SIG-M5 treated with dmso at 0.1 percent for 504 hours (cell line): ENCODE data around the gene RIMS4.

Source experiments
- DNase-seq: peaks from one replicate; lab custom pipeline; 2025; ENCODE audit not compliant: unreplicated experiment; lab: John Stamatoyannopoulos, UW

Gene RIMS4

DNA sequence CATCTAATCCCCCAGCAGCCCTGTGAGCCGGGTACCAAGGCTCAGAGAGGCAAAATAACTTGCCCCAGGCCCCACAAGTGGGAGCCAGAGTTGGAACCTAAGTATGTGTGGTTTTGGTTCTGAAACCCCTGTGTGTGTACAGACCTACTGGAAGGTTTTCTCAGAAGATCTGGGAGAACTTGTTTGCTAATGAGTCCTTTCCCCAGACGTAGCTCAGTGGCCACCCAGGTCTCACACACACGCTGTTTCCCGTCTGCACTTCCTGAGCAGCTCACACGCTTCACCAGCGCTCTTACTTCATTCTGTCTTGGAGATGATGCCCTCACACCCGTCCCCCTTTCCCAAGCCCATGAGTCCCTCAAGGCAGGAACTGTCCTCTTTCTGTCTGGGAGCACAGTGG lies 87.0 kb downstream of the RIMS4 start:
- DNase-seq = no peak

DNA sequence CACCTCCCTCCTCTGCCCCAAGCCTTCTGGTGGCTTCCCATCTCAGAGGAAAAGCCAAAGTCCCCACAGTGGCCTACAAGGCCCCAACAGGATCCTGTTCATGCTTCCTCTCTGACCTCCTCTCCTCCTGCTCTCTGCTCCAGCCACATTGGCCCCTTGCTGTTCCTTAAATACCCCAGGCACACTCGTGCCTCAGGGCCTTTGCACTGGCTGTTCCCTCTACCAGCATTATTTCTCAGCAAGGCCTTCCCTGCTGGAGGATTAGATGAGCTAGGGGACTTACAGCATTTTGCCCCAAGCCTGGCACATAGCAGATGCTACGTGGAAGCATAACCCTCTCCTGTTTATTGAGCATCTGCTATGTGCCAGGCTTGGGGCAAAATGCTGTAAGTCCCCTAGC lies 87.4 kb downstream of the RIMS4 start:
- no peak for DNase-seq

DNA sequence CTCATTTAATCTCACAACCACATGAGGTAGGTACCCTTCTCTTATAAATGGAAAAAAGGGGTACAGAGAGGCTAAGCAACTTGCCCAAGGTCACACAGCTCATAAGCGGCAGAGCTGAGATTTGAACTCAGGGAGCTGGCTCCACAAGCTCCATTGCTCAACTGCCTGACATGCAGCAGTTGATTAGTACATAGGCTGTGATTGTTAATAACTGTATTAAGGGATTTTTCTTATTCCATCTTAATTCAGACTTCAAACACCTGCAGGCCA lies 88.6 kb downstream of the RIMS4 start:
- DNase-seq = no peak

DNA sequence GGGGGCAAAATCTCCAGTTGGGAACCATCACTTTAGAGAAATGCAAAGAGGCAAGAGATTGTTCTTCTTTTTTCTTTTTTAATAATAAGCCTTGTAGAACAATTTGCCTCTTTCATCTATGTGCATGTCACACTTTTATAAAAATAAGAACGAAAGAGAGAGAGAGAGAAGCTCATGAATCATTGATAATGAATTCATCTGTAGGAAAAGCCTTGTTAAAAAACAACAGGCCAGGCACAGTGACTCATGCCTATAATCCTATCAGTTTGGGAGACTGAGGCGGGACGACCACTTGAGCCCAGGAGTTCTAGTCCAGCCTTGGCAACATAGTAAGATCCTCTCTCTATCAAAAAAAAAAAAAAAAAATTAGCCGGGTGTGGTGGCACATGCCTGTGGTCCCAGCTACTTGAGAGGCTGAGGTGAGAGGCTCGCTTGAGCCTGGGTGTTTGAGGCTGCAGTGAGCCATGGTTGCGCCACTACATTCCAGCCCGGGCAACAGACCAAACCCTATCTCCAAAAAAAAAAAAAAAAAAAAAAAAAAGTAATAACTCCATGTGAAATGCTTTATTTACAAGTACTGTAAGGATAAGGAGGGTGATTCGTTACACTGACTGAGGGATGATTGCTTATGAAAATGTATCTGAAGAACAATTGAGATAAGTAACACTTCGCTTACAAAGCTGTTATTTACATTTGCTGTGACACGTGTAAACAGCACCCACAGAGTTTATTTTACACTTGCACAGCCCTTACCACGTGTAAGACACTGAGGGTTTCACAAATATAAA lies 89.2 kb downstream of the RIMS4 start:
- DNase-seq = no peak

DNA sequence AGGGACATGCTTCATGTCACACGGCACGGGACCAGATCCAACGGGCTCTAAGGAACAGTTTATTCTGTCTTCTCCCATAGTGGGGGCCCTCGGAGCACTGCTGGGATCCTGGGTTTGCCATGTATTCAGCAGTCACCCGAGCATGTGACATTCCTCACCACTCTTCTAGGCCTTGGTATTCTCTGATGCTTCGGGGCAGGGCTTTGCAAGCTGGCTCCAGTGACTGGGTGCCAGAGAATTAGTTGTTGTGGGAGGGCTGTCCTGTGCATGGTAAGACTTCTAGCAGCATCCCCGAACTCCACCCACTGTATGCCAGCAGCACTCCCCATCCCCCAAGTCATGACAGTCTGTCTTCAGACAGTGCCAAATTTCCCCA lies 89.7 kb downstream of the RIMS4 start:
- DNase-seq = no peak

DNA sequence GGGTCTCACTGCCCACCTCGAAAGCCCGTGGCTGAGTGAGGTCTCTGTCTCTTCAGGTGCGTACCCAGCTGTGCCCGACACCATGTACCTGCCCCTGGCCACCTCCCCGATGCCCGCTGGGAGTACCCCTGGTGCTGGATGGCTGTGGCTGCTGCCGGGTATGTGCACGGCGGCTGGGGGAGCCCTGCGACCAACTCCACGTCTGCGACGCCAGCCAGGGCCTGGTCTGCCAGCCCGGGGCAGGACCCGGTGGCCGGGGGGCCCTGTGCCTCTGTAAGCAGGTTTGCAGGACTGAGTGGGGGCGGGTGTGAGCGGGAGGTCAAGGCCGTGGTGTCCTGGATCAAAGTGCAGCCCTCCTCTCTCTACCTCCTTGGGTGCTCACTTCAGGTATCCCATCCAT lies 90.5 kb downstream of the RIMS4 start:
- no peak for DNase-seq

DNA sequence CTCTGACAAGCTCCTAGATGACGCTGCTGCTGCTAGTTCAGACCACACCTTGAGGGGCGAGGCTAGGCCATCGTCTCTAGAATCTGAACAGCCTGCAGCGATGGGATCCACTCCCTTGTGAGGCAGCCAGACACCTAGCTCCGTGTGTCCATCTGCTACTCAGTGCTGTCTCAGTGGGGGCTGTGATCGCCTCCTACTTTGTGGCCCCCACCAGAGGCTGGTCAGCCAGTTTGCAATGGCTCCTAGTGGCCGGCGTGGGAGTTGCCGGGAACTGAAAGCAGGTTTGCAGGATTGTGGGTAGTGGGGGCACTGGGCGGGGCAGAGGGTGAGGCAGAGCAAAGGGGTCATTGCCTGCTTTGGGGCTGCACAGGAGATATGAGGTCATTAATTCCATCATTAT lies 92.4 kb downstream of the RIMS4 start:
- DNase-seq = no peak

DNA sequence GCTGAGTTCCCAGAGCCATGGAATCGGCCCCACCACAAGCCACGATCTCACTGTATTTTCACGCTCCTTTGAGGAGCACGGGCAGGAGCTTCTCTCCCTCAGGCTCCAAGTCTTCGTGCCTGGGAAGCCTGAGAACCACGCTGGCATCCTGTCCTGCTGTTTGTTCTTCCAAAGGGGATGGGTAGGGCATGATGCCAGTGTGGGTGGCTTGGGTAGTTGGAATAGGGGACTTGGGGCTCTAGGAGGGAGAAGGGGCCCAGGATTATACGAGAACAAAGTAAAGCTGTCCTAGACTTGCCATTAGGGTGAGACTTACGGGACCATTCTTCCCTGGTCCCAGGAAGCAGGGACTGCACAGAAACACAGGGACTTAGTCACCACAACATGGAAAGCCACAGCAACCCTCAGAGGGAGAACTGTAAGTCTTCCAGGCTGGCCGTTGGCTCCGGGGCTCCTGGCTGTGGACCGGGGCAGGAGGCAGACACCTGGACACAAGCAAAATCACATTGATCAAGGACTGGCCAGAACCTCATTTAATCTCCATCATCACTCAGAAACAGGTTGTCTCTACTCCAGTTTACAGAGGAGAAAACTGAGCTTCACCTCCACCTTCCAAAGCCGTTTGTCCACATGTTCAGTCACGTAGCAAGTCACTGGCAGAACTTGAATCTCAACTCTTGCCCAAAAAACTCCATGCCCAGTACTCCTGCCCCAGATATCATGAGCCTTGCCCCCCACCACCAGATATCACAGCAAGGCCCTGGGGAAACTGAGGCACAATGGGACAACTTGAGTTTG lies 93.8 kb downstream of the RIMS4 start:
- DNase-seq = no peak

DNA sequence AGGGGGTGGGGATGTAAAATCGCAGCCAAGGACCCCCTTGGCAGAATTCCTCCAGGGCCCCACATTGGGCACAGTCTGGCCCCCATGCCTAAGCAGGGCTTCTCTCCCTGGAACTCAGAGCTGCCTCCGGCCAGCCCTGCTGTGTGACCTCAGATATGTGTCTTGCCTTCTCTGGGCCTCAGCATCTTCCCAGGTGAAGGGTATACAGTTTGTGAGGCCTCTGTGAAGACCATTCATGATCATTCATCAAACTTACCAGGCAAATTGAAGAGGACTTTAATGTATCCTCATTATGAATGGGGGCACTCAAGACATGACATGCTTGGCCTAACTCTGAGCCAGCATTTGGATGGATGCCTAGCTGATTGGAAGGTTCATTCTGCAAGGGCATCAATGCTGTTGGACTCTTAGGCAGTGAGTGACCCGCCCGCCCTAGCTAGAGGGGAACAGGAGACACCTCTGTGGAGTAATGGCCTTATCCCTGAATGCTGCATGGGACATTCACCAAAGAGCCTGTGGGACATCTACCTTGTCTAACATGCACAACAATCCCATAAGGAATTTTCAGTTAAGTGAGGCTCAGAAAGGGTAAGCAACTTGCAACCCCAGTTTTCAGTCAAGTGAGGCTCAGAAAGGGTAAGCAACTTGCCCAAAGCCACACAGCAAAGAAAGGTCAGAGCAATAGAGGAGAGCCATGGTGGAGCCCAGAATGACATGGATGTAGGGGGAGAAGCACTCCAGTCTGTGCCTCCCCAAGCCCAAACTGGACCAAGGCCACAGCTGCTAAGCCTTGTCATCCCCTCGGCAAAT lies 94.6 kb downstream of the RIMS4 start:
- no peak for DNase-seq

DNA sequence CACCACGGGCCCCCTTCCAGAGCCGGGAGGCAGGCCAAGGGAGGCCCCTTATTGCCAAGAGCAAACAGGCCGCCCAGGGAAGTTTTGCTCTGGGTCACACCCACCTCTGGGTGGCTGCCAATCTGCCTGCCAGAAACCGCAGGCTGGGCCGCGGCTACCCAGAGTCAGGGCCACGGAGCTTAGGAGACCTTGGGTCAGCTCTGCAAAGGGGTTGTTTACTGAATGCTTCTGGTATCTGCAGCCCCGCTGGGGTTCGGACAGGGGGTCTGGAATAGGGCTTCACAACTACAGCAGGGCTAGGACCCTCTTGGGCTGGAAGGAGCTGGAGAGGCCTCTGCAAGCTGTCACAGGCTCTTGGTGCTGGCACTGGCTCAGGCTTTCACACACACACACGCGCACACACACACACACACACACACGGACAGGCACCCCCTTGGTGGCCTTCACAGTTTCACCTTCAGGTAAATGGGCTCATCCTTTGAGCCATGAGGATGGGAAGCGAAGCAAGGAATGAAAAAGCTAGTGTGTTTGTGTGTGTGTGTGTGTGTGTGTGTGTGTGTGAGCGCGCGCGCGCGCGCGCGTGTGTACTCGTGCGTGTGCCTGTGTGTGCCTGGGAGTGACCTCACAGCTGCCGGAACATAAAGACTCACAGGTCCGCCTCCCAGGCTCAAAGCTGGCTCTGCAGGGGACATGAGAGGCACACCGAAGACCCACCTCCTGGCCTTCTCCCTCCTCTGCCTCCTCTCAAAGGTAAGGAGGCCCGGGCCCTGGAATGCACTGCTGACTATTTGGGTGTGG lies 95.4 kb downstream of the RIMS4 start, which contains the start of gene CCN5:
Gene CCN5 (plus strand): TSS at position 669 of the 798 bp plus-strand sequence. CDS start 22 bp downstream, at position 691.
- no peak for DNase-seq

DNA sequence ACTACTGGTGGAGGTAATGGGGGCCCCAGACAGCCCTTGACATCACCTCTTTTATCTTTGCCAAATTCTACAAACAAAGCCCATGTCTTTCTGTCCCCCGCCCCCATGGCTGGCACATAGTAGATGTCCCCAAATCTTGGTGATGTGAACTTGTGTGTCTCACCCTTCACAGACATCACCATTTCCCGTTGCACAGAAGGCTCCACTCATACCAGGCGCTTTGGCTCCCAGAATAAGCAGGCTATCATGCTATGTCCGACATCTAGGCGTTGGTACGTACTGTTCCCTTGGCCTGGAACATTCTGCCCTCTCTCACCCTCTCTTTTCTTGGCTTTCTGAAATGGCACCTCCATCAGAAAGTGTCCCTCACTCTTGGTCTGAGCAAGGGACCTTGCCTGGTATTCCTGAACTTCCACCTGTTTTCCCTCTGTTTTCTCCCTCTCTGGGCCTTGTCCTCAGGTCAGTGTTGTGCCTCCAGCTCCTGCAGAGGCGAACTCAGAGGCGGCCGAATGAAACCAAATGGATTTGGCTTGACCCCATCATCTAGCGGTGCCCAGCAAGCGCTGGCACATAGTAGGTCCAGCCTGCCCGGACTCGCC lies 96.1 kb downstream of the RIMS4 start:
- no peak for DNase-seq

DNA sequence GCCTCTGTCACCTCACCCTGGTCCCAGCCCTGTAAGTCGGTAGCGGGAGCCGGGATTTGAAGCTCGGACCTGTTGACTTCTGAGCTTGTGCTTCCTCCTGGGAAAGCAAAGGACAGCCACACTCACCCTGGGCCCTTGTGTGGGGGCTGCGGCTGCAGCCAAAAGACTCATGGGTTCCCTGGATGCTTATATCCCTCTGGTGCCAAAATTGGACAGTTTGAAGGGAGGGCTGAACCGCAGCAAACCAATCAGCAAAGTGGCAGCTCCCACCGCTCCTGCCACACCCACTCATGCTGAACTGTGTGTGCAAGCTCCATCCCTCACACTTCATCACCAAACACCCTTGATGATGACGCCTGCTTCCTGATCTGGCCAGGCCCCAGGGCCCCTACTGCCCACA lies 99.1 kb downstream of the RIMS4 start:
- DNase-seq = no peak

DNA sequence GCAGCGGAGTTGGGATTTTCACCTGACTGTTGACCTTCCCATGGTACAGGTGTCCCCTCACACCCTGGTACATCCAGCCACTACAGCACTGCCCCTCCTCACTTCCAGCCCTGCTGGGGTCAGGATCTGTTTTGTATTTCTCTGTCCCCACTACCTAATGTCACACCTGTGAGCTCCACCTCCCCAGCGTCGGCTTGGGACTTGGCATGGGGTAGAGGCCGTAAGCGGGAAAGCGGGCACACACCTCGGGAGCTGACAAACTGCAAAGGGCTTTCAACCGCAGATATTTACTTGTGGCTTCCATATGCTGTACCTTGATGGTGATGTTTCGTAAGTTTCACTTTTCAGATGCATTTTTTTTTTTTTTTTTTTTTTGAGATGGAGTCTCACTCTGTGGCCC lies 100.5 kb downstream of the RIMS4 start:
- no peak for DNase-seq

DNA sequence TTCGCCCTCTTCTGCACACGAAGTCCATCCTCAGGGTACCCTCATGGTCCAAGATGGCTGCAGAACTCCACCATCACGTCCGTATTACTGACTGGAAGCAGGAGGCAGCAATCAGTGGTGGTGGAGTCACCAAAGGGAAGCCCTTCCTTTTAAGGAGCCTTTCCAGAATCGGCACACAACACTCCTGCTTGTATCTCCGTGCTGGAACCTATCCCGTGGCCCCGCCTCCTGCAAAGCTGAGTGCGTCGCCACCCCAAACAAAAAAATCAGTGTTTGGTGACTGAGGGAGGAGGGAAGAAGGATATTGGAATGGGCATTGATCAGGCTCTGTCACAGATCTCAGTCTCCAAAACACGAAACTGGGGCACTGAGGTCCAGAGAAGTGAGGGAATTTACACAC lies 101.0 kb downstream of the RIMS4 start:
- no peak for DNase-seq

DNA sequence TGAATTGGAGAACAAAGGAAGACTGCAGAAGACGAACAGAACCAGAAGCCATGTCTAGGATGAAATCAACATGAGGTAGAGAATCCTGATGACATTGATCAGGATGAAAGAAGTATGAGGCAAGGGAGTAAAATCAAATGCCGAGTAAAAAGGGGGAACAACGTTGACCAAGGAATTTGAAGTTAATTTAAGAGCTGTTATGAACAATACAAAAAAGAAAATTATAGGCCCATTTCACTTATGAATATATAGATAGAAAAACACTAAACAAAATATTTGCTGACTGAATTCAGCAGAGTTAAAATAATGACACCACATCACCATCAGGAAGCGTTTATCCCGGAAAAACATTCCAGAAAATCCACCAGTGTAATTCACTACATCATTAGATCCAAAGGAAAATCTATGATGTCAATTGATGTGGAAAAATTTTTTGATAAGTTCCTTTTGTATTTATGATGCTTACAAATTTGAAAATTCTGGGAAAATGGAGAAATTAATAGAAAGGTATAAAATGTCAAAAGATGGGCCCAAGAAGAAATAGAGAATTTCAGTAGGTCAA lies 103.2 kb downstream of the RIMS4 start:
- DNase-seq = no peak

DNA sequence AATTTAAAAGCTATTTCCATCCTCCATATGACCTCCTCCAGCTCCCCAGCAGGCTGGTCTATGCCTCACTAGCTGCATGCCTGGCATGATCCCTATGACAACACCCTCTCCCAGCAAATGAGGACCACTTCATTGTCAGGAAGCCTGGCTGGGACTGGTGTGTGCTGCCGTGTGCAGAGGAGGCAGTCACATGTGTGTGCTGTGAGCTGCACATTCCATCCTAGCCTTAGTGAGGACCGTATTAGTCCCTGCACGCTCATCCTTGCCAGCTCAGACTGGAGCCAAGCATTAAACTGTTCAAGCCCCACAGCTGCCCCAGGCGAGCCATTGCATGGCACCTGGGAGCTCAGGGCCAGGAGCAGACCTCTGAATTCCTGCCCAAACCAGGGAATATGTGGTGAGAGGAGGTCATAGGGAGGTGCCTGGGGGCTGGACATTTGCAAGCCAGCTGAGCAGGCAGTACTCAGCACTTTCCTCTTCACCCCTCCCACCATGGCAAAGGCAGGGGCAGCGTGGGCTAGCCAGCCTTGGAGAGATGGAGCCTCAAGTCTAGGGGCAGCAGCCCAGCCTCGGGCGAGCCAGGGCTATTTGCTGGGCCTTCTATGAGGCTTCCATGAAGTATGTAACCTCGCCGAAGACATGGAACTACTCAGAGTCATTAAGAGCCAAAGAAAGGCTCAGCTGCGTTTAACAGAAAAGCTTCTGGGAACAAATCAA lies 103.9 kb downstream of the RIMS4 start:
- no peak for DNase-seq

DNA sequence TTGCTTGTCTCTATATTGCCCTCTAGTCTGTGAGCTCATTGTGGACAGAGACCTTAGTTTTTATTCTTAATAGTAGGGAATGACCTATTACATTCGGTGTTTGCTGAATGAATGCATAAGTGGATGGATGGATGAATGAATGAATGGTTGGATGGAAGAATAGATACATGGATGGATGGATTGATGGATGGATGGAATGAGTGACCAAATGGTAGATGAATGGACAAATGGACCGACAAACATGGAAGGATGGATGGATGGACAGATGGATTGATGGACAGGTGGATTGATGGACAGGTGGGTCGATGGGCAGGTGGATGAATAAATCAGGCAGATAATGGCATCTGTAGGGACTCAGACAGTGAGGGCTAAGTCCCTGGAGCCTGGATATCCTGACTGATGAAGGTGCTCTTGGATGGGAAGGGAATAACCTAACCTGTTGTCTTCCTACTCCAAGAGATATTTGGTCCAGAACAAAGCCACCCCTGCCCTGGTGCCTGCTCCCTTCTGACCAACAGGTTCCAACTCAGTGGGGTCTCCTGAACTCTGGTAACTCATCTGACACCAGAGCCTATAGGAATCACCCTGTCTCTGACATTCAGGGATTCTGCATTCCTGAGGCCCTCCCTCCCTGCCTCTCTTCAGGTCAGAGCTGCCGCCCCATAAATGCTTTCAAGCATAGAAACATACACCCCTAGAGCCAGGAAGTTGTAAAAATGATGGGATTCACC lies 104.8 kb downstream of the RIMS4 start:
- no peak for DNase-seq

DNA sequence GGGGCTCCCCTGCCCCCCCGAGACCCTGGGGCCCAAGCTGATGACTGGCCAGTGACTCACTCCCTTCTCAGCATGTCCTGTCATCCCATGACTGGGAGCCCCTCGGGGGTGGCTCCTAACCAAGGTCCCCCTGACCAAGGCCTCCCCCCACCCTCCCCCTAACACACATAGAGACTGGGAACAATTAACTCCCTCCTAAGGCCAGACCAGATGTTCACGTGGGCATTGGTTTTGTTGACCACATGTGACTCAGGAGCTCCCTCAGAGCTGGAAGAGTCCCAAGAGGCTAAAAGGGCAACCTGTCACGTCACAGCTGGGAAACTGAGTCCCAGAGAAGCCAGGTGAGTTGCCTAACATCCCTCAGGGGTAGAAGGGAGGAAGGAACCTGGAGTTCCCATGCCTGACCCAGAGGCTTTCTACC lies 105.8 kb downstream of the RIMS4 start:
- no peak for DNase-seq

DNA sequence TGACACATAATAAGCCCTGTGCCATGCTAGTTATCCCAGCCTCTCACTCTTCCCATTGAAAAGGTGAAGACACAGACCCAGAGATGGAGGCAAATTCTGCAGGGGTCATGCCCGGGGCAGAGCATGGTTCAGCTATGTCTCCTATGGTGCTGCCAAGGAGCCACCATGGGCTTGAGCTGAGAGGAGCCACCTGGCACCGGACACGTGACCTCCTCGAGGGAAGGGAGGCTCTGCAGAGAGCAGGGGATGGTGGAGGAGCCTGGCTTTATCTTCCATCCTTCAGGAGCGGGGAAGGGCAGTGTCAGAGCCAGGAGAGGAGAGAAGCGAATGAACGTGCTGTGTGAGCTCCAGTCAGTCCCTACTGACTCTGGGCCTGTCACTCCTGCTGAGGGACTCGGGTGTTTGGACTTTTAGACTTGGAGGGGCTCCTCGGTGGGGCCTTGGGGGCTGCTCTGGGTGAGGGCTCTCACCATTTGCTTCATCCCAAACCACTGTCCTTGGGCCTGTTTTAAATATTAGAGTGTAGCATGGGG lies 106.3 kb downstream of the RIMS4 start:
- no peak for DNase-seq
